Activated naive CD4-positive, alpha-beta T cell treated with anti-CD3 and anti-CD28 coated beads, Interleukin-2, amount 50 U/mL, for 24 hours (primary cell): ENCODE results near the gene PSTPIP1.
A peak's percentile ranks its signal among the peaks of the same experiment; 100 is the strongest.

ENCODE experiments used
- H3K27ac Mint-ChIP-seq: one replicate; pipeline ENCODE4 v1.8.0; 2021; ENCODE audit warnings: mild to moderate bottlenecking, mixed read lengths
- H3K27me3 Mint-ChIP-seq: one replicate; pipeline ENCODE4 v1.8.0; 2021; ENCODE audit warnings: mixed read lengths
- H3K36me3 Mint-ChIP-seq: one replicate; pipeline ENCODE4 v1.8.0; 2021; ENCODE audit warnings: mixed read lengths
- H3K4me1 Mint-ChIP-seq: one replicate; pipeline ENCODE4 v1.8.0; 2021; ENCODE audit warnings: mixed read lengths
- H3K4me3 Mint-ChIP-seq: one replicate; pipeline ENCODE4 v1.8.0; 2021; ENCODE audit warnings: mild to moderate bottlenecking, mixed read lengths
- H3K9me3 Mint-ChIP-seq: one replicate; pipeline ENCODE4 v1.8.0; 2021; ENCODE audit warnings: mixed read lengths

Gene PSTPIP1

DNA sequence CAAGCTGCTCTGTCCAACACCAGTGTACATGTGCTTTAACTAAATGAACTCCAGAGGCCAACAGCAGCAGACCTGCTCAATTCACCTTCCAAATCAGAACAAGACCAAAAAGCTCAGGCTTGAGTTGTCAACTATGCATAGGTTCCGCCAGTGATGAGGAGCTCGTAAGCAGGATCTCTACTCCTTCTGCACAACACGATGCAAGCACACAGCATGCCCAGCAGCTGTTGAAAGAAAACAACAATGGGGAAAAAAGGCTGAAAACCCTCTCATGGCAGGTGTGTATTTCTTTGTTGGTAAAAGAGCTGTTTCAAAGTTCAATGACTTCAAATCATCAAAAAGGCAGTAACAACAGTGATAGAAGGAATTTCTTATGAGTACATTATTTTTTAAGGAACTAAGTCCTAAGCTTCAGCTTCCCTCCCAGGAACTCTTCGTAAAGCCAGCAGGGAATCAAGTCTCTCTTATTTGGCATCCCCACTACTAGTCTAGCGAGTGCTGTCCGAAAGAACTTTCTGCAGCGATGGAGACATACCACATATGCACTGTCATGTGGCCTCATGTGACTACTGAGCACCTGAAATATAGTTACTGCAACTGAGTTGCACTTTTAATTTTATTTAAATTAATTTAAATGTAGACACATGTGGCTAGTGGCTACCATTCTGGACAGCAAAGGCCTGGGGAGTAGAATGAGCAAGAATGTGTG lies 51.9 kb downstream of the PSTPIP1 start:
- no peak overlapping the region for H3K27ac Mint-ChIP-seq
- H3K9me3 Mint-ChIP-seq, result no peaks in the 10 kb centered on the region
- no peak overlapping the region for H3K4me3 Mint-ChIP-seq
- H3K4me1 Mint-ChIP-seq, result peaks cover 6% of the 10 kb centered on the region
- H3K36me3 Mint-ChIP-seq, result peaks cover 26% of the 10 kb centered on the region
- H3K27me3 Mint-ChIP-seq, result no peaks in the 10 kb centered on the region

DNA sequence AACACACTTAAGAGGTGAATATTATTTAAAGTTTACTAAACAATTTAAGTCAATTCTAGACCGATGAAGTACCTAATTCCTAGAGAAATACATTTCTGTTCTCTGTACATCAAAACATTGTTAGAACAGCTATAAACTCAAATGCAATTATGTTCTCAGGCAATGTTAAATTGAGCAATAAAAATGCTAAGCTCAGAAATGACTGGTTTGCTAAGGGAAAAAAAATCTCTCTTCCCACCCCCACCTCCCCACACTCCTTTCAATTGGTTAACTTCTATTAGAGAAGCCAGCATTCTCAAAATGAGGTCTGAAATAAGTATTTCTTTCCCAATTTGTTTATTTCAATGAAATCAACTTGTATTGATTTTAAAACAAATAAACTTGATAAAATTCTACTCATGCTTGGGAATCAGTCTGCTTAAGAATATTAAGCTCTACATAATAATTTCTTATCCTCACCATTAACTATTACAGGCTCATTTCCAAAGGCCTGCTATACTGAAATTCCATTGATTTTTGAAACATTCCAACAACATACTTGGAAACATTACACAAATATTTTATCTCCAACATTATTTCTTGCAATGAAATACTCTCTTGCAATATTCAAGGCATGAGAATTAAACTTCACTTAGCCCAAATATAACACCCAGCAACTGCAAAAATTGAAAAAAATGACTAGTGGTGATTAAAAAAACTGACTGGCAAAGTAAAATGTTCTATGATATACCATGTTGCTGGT lies 53.4 kb downstream of the PSTPIP1 start:
- Mint-ChIP-seq H3K4me1 (peaks cover 6% of the 10 kb centered on the region), H3K27me3 (no peaks in the 10 kb centered on the region), H3K4me3 (no peak overlapping the region), H3K27ac (no peak overlapping the region), H3K9me3 (no peaks in the 10 kb centered on the region), H3K36me3 (peaks cover 29% of the 10 kb centered on the region)

DNA sequence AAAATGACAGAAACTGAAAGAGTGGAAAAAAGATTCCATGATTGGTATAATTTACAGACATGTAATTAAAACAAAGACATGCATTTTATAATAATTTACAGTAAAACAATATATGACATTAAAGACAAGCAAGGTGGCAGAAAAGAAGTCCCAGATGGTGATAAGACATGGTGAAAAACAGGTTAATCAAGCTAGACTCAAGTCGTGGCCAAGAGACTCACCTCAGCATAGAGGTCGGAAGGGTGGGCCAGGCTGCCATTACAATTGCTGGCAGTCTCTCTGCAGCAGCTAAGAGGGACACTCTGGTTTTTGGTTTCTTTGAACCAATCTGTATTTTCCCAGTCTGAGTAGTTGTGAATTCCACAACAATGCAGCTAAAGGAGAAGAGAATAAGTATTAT lies 57.6 kb downstream of the PSTPIP1 start:
- H3K9me3 Mint-ChIP-seq, result no peaks in the 10 kb centered on the region
- H3K36me3 Mint-ChIP-seq, result peaks cover 12% of the 10 kb centered on the region
- peaks cover 21% of the 10 kb centered on the region for H3K4me1 Mint-ChIP-seq
- H3K27me3 Mint-ChIP-seq, result no peaks in the 10 kb centered on the region
- H3K27ac Mint-ChIP-seq, result no peak overlapping the region
- no peak overlapping the region for H3K4me3 Mint-ChIP-seq

DNA sequence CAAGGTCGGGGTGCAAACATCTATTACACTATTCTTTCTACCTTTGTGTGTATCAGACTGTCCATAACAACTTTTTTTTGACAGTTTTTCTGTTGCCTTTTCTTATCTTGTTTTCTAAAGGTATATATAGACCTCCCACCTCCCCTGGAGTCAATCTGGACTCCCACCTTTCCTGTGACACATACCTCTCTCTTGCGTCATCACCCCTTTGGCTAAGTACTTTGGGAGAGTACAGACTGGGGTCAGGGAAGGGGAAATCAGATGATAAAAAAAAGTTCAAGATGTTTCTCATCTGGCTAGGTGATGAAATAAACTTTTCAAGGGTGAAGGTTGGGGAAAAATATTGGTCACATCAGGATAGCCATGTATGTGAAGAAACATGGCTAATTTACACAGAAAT lies 58.8 kb downstream of the PSTPIP1 start:
- Mint-ChIP-seq H3K36me3 (peaks cover 11% of the 10 kb centered on the region), H3K4me1 (peaks cover 33% of the 10 kb centered on the region), H3K9me3 (no peaks in the 10 kb centered on the region), H3K27me3 (no peaks in the 10 kb centered on the region), H3K27ac (no peak overlapping the region), H3K4me3 (no peak overlapping the region)

DNA sequence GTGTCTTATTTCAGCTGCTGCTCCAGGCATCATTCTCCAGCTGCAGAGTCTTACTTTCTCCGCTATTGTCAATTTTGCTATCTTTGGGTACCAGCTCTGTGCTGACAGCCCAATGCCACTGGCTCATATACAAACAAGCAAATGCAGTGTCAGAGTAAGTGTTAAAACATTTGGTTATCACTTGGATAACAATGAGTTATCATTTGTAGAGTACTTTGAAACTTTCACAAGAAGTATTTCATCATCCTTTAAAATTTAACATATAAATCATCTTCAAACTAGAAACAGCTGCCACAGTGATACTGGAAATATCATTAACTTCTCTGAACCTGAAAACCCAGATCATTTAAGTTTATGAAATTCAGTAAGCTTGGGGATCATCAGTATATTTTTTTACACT lies 62.1 kb downstream of the PSTPIP1 start:
- H3K4me1 Mint-ChIP-seq, result peaks cover 56% of the 10 kb centered on the region
- peak overlapping the region; percentile 36 for H3K27ac Mint-ChIP-seq
- H3K27me3 Mint-ChIP-seq, result no peaks in the 10 kb centered on the region
- H3K4me3 Mint-ChIP-seq, result no peak overlapping the region
- no peaks in the 10 kb centered on the region for H3K9me3 Mint-ChIP-seq
- H3K36me3 Mint-ChIP-seq, result peaks cover 6% of the 10 kb centered on the region

DNA sequence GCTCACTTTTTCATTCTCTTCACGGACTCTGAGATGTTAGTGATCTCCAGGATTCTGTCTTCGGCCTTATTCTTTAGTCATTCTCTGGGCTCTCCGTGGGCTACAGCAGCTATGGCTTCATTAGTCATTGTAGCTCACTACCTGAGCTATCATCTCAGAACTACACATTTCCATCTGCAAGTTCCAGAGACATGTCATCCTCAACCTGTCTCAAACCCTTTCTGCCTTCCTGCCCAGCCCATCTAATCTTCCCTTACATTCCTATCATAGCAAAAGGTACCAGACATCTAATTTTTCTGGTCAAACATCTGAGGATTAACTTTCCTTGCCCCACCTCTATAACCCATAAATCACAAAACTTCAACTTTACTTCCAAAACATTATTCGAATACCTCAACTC lies 62.8 kb downstream of the PSTPIP1 start:
- Mint-ChIP-seq H3K27me3 (no peaks in the 10 kb centered on the region), H3K27ac (peak overlapping the region; percentile 24), H3K4me3 (no peak overlapping the region), H3K4me1 (peaks cover 59% of the 10 kb centered on the region), H3K36me3 (peaks cover 2% of the 10 kb centered on the region), H3K9me3 (no peaks in the 10 kb centered on the region)

DNA sequence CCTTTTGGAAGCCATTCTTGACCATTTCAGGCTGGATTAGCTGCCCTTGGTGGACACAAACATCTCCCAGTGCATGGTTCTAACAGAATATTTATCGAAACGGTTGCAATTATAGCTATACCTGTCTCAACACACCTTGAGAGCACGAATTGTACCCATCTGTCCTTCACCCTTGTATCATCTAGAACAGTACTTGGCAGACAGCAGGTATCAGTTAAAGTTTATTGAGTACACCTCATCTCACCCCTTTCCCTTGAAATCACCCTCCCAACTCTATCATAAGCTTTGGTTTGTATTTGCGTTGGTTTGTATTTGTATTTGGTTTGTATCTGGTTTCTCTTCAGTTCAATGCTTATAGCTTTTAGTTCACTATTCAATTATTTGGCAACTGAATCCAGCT lies 63.5 kb downstream of the PSTPIP1 start:
- Mint-ChIP-seq H3K4me3 (no peak overlapping the region), H3K27me3 (no peaks in the 10 kb centered on the region), H3K9me3 (no peaks in the 10 kb centered on the region), H3K27ac (no peak overlapping the region), H3K36me3 (peaks cover 2% of the 10 kb centered on the region), H3K4me1 (peaks cover 59% of the 10 kb centered on the region)

DNA sequence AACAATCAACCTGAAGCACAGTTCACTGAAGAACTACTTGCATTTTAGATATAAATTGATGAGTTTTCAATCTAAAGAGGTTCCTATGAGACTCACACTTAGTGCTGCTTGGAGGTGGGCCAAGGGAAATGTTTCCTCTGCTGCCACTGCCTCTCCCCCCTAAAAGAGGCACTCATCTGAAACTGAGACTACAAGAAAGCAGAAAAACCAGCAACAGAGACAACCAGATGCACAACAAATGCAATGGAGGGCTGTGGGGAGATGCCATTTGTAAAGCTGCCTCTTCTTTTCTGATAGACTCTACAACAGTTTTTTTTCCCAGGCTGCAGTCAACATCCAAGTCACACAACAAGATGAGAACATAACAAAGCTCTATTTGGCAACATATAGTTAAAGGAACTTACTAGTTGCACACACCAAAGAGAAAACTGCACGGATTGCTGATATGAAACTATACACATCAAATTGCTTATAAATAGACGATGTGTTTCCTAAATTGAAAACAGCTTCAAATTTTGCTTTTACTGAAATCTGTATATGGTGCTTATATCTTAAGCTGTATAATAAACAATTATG lies 64.9 kb downstream of the PSTPIP1 start:
- H3K27me3 Mint-ChIP-seq, result no peaks in the 10 kb centered on the region
- no peak overlapping the region for H3K27ac Mint-ChIP-seq
- H3K4me1 Mint-ChIP-seq, result peaks cover 58% of the 10 kb centered on the region
- H3K9me3 Mint-ChIP-seq, result no peaks in the 10 kb centered on the region
- no peak overlapping the region for H3K4me3 Mint-ChIP-seq
- peaks cover 2% of the 10 kb centered on the region for H3K36me3 Mint-ChIP-seq

DNA sequence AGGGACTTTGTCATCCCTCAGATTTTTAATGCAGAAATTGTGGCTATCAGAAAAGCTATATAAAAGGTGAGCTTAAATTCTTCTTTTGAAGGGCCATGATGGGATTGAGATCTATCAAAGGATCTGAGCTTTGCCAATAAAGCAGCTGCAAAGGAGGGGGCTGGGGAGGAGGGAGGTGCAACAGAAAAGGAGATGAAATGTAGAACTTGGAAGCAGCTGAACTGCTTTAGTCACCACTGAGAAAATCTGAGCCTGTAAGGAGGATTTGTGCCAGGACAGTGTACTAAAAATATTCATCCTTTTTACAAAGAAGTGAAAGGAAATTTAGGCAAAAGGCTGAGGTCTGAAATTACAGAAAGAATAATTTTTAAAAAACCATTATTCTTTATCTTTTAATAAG lies 65.6 kb downstream of the PSTPIP1 start:
- H3K27ac Mint-ChIP-seq, result no peak overlapping the region

DNA sequence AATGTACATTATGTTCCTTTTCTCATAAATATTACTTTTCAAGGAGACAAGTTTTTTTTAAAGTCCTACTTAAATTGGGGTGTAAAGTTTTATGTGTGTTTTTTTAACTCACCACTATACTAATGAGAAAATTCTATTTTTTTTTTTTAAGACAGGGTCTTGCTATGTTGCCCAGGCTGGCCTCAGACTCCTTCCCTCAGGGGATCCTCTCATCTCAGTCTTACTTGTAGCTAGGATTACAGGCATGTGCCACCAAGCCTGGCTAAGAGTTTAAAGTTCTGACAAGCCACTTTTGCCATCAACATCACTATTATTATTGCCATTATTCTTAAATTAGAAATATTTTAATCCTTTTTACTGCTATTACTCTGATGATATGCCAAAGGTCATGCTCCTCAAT lies 68.3 kb downstream of the PSTPIP1 start:
- H3K36me3 Mint-ChIP-seq, result no peaks in the 10 kb centered on the region
- peaks cover 59% of the 10 kb centered on the region for H3K4me1 Mint-ChIP-seq
- no peaks in the 10 kb centered on the region for H3K27me3 Mint-ChIP-seq
- no peak overlapping the region for H3K27ac Mint-ChIP-seq
- no peak overlapping the region for H3K4me3 Mint-ChIP-seq
- no peaks in the 10 kb centered on the region for H3K9me3 Mint-ChIP-seq

More for the DNA sequence above, 65.6 kb downstream of the PSTPIP1 start:
- Mint-ChIP-seq H3K9me3 (no peaks in the 10 kb centered on the region), H3K27me3 (no peaks in the 10 kb centered on the region), H3K4me1 (peaks cover 58% of the 10 kb centered on the region), H3K36me3 (no peaks in the 10 kb centered on the region), H3K4me3 (no peak overlapping the region)

DNA sequence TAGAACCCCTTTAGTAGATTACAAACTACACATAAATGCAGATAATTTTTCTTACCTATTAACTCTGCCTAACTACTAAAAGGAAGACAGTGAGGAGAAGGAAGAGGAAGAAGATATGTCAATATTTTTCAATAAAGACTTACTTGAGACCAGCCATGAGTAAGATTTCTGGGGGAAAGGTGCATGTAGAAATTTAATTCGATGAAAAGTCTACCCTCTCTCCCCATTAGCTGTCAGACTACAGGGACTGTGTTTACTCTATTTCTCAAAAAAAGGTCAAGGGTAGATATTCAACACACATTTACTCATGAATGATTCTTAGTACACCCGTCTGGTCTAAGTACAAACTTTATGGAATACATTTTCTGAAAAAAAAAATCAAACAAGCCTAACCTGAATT lies 69.1 kb downstream of the PSTPIP1 start:
- no peak overlapping the region for H3K4me3 Mint-ChIP-seq
- H3K27me3 Mint-ChIP-seq, result no peaks in the 10 kb centered on the region
- peaks cover 59% of the 10 kb centered on the region for H3K4me1 Mint-ChIP-seq
- H3K9me3 Mint-ChIP-seq, result no peaks in the 10 kb centered on the region
- H3K27ac Mint-ChIP-seq, result no peak overlapping the region
- H3K36me3 Mint-ChIP-seq, result peaks cover 2% of the 10 kb centered on the region

DNA sequence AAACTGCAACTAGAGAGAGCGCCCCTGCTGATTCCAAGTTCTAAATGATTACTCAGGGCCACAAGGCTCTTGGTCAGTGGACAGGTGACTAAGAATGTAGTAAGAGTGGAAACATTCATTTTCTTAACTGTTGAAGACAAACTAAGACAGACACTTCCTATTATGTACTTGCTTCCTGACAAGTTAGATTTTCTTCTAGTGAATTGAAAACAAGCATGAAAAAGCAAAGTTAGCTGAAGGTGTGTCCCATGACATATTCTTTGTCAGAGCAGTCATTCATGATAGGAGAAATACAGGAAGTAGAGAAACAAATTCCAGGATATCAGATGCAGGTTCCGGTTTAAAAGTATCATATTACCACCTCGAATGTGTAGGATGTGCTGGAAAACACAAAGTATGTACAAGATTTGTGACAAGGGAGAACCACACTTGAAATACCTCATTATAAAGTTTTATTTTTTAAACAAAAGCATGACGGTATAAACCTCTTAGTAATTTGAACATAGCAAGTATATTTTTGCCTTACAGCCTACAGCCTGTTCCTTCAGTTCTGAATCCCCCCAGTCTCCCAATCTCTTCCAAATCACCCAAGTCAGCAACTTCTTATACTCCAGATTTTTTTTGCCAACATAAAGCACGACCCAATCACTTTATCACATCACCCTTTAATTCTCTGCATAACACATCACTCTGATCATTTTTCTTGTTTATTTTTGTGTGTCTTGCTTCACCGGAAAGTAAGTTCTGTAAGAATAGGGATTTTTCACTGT lies 69.8 kb downstream of the PSTPIP1 start:
- Mint-ChIP-seq H3K4me3 (no peak overlapping the region), H3K27ac (no peak overlapping the region), H3K27me3 (no peaks in the 10 kb centered on the region), H3K36me3 (peaks cover 2% of the 10 kb centered on the region), H3K9me3 (no peaks in the 10 kb centered on the region), H3K4me1 (peaks cover 59% of the 10 kb centered on the region)

DNA sequence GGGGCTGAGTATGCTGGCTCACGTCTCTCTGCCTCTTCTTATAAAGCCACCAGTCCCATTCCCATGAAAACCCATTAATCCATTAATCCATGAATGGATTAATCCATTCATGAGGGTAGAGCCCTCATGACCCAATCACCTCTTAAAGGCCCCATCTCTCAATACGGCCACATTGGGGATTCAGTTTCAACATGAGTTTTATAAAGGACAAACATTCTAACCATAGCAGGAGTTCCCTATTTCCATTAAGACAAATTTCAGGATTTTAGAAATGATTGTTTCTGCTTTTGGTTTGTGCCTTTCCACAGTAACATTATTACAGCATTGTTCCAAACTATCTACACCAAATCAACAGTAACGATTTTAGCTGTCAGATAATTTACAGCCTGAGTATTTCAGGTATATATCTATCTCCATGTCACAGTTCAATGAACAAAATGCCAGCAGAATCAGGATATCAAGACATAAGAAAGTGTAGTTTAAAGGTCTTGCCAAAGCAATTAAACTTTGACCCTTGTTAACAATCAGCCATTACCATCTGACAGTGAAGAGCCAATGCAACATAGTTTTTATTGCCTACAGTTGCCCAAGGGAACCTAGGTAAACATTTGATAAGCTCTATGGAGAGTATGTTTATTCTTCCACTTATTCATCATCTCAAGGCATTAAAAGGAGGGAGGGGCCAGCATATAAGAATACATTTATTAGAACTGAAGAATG lies 72.2 kb downstream of the PSTPIP1 start:
- Mint-ChIP-seq H3K4me3 (no peak overlapping the region), H3K27me3 (no peaks in the 10 kb centered on the region), H3K36me3 (peaks cover 2% of the 10 kb centered on the region), H3K27ac (no peak overlapping the region), H3K4me1 (peaks cover 56% of the 10 kb centered on the region), H3K9me3 (no peaks in the 10 kb centered on the region)

DNA sequence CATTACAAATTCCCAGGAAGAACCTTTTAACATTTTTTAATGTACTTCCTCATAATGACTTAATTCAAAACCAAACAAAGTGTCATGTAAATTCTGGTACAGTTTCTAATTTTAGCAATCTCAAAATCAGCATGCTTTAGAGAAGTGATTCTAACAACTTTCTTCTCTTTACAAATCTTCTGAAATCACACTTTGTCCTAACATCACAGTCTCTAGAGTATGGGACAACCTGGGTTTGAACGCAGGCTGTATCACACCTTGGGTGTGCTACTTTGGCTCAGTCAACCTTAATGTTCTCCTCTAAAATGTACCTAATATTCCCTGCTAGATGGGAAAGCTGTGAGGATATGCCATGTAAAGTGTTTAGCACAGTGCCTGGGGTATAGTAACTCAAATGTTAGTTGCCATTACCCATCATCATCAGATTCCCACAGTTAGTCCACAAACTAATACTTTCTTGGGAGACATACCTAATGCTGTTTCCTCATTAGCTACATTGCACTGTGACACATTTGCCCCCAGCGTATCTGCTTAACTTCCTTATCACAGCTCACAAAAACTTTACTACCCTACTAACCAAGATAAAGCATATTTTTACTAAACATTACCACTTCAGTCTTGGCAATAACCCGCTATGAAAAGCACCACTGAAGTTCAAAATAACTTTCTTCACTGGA lies 72.9 kb downstream of the PSTPIP1 start:
- Mint-ChIP-seq H3K9me3 (no peaks in the 10 kb centered on the region), H3K4me1 (peaks cover 54% of the 10 kb centered on the region), H3K27ac (no peak overlapping the region), H3K27me3 (no peaks in the 10 kb centered on the region), H3K36me3 (peaks cover 2% of the 10 kb centered on the region), H3K4me3 (no peak overlapping the region)

DNA sequence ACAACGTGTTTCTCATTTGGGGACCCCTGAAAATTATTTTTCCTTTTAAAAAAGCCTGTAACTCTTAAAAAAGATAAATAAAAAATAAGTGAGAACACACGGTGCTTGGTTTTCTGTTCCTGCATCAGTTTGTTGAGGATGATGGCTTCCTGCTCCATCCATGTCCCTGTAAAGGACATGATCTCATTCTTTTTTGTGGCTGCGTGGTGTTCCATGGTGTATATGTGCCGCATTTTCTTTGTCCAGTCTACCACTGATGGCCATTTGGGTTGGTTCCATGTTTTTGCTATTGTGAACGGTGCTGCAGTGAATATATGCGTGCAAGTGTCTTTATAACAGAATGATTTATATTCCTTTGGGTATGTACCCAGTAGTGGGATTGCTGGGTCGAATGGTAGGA lies 73.7 kb downstream of the PSTPIP1 start:
- Mint-ChIP-seq H3K36me3 (peaks cover 2% of the 10 kb centered on the region), H3K9me3 (no peaks in the 10 kb centered on the region), H3K27ac (no peak overlapping the region), H3K4me3 (no peak overlapping the region), H3K27me3 (no peaks in the 10 kb centered on the region), H3K4me1 (peaks cover 53% of the 10 kb centered on the region)
